HG03378 (cell line): ENCODE measurements around the gene PTPRN2.
"Not testable (repeated sequence)": the region's sequence is repeated elsewhere in the genome, so short reads cannot be mapped to it uniquely, and the experiment has no call there.

Experiments
- ATAC-seq: cut with Tn5 transposase; IDR thresholded peaks from one replicate; pipeline ENCODE4 v1.9.1; 2021; ENCODE audit warnings: mild to moderate bottlenecking, moderate library complexity; ENCODE audit not compliant: unreplicated experiment

PTPRN2 gene

DNA sequence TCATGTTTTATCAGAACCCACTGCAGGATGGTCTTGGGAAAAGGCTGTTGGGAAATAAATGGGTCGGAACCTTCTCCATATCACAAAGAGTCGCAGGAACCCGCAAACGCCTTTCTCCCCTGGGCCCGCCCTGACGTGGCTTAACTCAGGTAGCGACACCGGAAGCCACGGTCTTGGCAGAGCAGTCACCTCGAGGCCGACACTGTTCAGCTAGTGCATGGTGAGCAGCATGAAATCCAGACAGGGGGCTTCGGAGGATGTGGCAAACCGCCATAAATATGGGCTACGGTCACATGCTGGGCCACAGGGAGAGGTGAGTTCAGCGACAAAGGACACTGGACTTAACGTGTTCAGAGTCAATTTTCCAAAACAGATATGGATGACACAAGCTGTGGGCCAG, 421.9 kb downstream of the PTPRN2 start:
- ATAC-seq = no peak

DNA sequence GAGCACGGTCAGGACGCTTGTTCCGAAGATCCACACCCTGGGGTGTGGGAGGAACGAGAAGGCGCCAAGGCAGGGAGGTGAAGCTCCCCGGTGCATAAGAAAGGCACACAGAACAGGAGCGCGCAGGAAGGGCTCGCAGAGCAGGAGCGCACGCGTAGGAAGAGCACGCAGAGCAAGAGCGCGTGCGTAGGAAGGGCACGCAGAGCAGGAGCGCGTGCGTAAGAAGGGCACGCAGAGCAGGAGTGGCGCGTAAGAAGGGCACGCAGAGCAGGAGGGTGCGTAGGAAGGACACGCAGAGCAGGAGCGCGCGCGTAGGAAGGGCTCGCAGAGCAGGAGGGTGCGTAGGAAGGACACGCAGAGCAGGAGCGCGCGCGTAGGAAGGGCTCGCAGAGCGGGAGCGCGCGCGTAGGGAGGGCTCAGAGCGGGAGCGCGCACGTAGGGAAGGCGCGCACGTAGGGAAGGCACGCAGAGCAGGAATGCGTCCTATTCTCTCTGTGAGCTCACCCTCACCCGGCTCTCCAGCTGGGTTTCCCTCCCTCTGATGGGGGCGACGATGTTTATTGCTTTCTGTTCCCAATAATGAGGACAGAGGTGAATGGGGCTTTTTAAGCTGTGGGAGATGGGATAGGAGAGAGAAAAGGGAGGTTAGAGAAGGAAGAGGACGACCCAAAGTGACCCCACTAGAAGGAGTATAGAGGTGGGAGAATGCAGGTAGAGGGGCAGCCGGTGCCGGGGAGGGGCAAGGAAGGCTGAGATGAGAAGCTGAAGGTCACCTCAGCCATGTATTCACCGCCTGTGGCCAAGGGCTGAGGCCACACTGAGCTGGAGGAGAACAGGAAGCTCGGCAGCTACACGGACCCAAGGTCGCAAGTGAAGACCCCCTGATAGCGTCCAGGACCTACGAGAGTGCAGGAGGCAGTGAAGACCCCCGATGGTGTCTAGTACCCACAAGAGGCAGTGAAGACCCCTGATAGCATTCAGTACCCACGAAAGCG, 423.2 kb downstream of the PTPRN2 start:
- ATAC-seq = no peak

DNA sequence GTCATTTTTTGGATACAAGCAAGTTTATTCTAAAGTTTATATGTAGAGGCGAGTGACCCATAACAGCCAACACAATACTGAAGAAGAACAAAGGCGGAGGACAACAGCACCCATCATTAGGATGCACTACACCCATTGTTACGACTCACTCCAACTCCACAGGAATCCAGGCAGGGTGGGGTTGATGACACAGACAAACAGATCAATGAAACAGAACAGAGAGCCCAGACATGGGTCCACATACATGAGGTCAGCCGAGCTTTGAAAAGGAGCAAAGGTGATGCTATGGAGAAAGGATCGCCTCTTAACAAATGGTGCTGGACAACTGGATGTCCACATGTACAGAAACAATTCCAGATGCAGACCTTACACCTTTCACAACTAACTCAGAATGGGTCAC, 426.4 kb downstream of the PTPRN2 start:
- ATAC-seq = no peak

GRCh38 chr7:158160199-158160598, 427.4 kb downstream of the PTPRN2 start:
- no peak for ATAC-seq

- no peak for ATAC-seq
These were observed 430.2 kb downstream of the PTPRN2 start for GRCh38 chr7:158157460-158157859.

DNA sequence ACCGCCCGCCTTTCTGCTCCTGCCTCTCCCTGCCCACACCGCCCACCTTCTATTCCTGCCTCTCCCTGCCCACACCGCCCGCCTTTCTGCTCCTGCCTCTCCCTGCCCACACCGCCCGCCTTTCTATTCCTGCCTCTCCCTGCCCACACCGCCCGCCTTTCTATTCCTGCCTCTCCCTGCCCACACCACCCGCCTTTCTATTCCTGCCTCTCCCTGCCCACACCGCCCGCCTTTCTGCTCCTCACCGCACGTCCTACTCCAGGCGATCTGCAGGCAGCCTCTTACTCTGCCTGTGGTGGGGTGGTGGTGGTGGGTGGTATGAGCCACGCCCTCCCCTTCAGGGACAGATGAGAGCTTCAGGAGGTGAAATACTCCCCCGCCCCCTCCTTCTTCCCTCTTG, 436.4 kb downstream of the PTPRN2 start:
- ATAC-seq = not testable (repeated sequence)

DNA sequence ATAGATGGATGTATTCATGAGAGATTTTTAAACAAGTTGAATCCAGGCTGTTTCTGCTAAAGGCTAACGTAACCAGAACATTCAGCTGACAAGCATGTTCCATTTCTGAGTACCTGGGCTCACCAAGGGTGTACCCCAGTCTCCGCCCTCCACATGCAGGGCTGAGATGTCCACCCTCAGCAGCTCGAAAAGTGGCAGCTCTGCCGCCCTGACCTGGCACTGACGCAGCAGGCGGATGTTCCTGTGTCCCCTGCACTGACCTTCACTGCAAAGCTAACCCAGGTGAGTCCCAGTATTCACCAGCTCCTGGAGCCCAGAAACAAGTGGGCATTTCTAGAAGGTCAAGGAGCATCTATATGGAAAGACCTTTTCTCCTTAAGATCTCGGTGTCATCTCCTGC, 437.4 kb downstream of the PTPRN2 start:
- no peak for ATAC-seq

DNA sequence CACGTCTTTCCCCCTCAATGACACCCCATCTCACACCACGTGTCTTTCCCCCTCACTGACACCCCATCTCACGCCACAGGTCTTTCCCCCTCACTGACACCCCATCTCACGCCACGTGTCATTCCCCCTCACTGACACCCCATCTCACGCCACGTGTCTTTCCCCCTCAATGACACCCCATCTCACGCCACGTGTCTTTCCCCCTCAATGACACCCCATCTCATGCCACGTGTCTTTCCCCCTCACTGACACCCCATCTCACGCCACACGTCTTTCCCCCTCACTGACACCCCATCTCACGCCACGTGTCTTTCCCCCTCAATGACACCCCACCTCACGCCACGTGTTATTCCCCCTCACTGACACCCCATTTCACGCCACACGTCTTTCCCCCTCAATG, 440.2 kb downstream of the PTPRN2 start:
- not testable (repeated sequence) for ATAC-seq

DNA sequence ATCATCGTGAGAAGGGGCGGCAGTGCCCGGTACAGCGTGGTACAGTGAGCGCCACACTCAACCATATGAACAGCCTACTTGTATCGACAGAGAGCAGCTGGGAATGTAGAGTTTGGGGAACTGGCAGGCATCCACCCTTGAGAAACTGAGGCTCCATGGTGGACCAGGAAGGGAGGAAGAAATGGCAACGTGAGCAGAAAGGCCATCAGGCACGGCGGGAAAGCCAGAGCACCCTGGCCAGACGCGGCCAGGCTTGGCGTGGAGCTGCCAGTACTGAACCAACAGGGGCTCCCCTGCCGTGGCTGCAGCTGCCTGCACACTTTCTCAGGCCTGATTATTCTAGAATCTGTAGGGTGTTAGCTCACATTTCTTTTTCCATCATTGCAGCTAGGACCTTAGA, 442.3 kb downstream of the PTPRN2 start:
- ATAC-seq = no peak

DNA sequence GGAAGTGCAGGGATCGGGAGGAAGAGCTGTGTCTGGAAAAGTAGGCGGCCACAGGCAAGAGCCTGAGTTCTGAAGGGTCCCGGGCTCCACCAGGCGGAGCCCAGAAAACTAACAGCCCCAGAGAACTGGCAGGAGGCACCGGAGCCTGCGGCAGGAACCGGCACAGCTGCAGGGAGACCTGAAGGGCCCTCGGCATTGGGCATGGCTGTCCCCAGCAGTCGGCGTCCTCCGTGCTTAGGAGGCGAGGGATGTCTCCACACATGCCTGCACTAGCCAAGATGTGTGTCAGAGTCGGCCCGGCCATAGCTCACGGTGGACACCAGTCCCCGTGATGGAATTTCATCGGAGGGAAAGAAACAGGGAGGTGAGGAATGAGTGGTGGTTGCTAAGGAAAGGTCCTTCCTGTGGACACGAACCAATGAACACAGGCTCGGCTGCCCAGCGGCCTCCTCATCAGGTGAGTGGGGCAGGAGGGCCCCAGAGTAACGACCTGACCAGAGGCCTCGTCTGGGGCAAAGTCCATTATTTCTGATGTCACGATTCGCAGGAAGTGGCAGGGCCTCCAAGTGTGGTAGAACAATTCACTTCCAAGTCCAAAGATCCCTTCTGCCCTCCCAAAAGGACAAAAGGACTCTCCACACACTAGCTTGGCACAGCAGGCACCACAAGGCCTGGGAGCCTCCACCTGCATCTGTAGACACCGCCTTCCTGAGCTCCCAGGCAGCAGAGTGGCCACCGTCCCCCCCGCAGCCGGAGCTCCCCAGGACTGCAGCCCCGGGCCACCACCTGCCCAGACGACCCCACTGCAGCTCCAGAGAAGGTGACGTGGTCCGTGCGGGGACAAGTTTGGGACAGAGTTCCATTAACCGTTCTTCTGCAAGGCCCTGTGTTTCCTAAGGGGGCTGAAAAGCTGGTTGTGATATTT, 444.2 kb downstream of the PTPRN2 start:
- ATAC-seq = no peak

- ATAC-seq = no peak
These were observed 445.0 kb downstream of the PTPRN2 start for GRCh38 chr7:158142657-158143056.

- no peak for ATAC-seq
These were observed 445.7 kb downstream of the PTPRN2 start for GRCh38 chr7:158141806-158142518.

- ATAC-seq = no peak
These were observed 446.4 kb downstream of the PTPRN2 start for GRCh38 chr7:158141221-158141582.

DNA sequence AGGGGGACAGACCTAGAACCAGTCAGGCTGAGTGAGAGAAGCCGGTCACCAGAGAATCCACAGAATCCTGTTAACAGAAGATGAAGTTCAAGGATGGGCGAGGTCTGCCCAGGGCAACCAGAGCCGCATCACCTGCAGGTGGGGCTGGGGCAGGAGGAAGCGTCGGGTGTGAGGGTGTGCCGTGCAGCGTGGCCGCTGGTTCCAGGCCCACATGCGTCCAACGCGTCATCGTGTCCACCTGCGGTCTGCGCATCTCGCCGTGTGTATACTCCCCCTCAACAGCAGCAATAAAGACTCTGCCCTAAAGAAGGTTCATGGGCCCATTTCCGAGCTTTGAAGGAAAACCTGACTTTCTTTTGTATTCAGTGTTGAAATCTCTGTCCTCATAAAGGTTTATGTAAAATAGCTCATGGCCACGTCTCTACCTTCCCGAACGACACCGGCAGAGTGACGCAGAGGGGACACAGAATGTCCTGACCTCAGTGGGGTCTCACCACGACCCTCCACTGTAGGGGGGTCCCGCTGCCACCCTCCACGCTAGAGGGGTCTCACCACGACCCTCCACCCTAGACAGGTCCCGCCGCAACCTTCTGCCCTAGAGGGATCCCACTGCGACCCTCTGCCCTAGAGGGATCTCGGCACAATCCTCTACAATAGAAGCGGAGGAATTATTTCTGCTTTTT, 446.9 kb downstream of the PTPRN2 start:
- ATAC-seq = no peak

GRCh38 chr7:158139499-158139898, 448.1 kb downstream of the PTPRN2 start:
- no peak for ATAC-seq

- ATAC-seq = no peak
These were observed 449.4 kb downstream of the PTPRN2 start for GRCh38 chr7:158138329-158138597.

DNA sequence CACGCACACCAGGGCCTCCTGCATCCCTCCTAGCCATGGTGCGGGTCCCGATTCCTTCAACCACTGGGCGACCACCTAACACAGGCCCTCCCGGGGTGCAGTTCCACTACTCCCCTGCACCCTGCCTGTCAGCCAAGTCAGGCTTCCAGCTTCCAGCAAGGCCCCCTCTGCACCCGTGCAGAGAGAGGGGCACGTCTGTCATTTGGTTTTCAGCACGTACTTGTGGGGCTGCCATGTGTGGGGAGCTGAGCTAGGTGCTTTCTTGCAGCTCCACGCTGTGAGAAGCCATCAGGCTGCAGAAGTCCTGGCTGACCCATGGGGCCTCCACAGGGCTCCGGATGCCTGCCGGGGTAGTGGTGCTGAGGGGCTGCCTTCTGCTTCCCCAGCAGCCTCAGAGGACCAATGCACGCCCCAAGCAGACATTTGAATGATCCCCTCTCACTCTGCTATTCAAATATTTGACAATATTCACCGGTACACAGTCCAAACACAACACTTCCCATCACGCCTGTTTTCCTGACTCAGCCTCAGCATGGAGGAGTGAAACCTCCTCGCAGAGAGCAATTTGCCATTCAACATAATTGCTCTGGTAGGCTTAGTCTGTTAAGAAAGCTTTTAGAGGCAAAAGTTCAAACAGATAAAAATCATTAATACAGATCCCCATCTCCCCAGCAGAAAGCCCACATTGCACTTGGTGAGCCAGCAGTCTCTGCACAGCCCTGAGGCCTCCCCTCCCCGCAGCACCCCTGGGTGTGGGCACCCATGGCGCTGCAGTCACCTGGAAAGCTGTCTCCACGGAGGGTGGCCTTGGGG, 449.9 kb downstream of the PTPRN2 start:
- ATAC-seq = no peak

- ATAC-seq = no peak
These were observed 451.7 kb downstream of the PTPRN2 start for GRCh38 chr7:158135931-158136330.

DNA sequence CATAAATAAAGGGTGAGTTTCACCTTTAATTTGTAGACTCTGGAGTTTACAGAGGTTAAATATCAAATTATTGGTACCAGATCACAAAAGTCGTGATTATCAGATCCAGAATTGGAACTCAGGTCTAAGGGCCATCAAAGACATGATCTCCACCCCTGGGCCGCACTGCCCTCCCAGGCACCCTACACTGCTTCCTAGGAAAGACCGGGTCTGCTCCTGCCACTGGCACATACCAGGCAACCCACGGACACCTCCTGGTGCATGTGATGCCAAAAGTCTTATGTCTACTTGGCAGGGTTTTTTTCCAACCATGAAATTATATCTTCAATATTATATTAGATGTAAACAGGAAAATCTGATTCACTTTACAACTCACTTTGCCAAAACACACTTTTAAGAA, 452.8 kb downstream of the PTPRN2 start:
- no peak for ATAC-seq
